Transverse colon (tissue), 4 donors: Measurements from ENCODE around the gene GPR78. TPM values are rescaled to one million over a fixed set of nuclear protein-coding genes. Genes with fewer than 3 reads are reported as not detected.

Experiments used
- DNase-seq: peaks from one replicate; pipeline ENCODE4 v3.0.0-alpha.2; 2019
- H3K27ac ChIP-seq, 4 donors: fragments of 200-600 bp; sonication (generic); 2 replicates each; pipeline ENCODE4 v1.5.1; 2016 to 2018; ENCODE audit warnings: inconsistent platforms in 4 of 4
- H3K27me3 ChIP-seq: fragments of 200-600 bp; sonication (generic); 2 replicates; pipeline ENCODE4 v1.5.1; 2017; ENCODE audit warnings: inconsistent platforms
- H3K36me3 ChIP-seq, 4 donors: fragments of 200-600 bp; sonication (generic); 2 replicates each; pipeline ENCODE4 v1.5.1; 2017 to 2019; ENCODE audit warnings: inconsistent platforms in 4 of 4
- H3K4me1 ChIP-seq, 4 donors: fragments of 200-600 bp; sonication (generic); 2 replicates each; pipeline ENCODE4 v1.5.1; 2017 to 2020; ENCODE audit warnings: inconsistent platforms in 4 of 4
- H3K4me3 ChIP-seq, 4 donors: fragments of 200-600 bp; sonication (generic); 1 replicate in 1 of 4; 2 replicates in 3 of 4; pipeline versions ENCODE4 v1.5.1 to v1.6.1; 2017 to 2019; ENCODE audit warnings: inconsistent platforms in 4 of 4
- H3K9me3 ChIP-seq, 2 donors: fragments of 200-600 bp; sonication (generic); 2 replicates each; pipeline ENCODE4 v1.5.1; 2017 to 2019; ENCODE audit warnings: inconsistent platforms in 2 of 2
- EP300 ChIP-seq: sonication (generic); formaldehyde crosslinking; IDR thresholded peaks from one replicate; pipeline ENCODE4 v1.6.1; 2017; ENCODE audit warnings: antibody characterized with exemption, low read depth
- POLR2A ChIP-seq: fragments of 450-650 bp; IDR thresholded peaks from one replicate; pipeline ENCODE4 v1.6.1; 2016; ENCODE audit warnings: antibody characterized with exemption, mild to moderate bottlenecking, moderate library complexity
- POLR2AphosphoS5 ChIP-seq, 3 donors: sonication (generic); formaldehyde crosslinking; IDR thresholded peaks; one replicate each; pipeline ENCODE4 v1.6.1; 2016; ENCODE audit warnings: antibody characterized with exemption in 3 of 3
- WGBS, 2 donors: methylation state at CpG; one replicate each; pipeline ENCODE4 v1.1.5; 2018; ENCODE audit warnings: low coverage in 1 of 2; 5-methylcytosine and 5-hydroxymethylcytosine counted together
- in situ Hi-C, 4 donors: fragments of 200-750 bp; cut with MboI; loops; one replicate each; pipeline versions ENCODE4 v1.15.0 to v1.15.1; 2017; ENCODE audit warnings: low sequenced_read_pairs in 3 of 4, low pct_ligation_motif_present in 1 of 4, low pct_unique_long_range_greater_than_20kb in 1 of 4
- intact Hi-C: fragments of 100-400 bp; cut with DNase I; formaldehyde crosslinking; loops from one replicate; pipeline ENCODE4 v1.15.1; 2023; ENCODE audit warnings: low total_unique reads
- total RNA-seq, 4 donors: library from RNA; depleted of rRNA; stranded (reverse); fragments of >200 nt; gene quantifications; one replicate each; pipeline ENCODE4 v1.1.0, GENCODE V29; 2016
- TF ChIP-seq, protein P1 (sequence below), 5 experiments: fragments of 200-600 bp in 3 of 5; fragments of 450-650 bp in 2 of 5; sonication (generic) in 3 of 5; IDR thresholded peaks; 1 replicate in 2 of 5; 2 replicates in 3 of 5; pipeline ENCODE4 v1.5.1; 2016 to 2017; ENCODE audit warnings: antibody characterized with exemption in 5 of 5, inconsistent platforms in 3 of 5, mild to moderate bottlenecking in 2 of 5, moderate library complexity in 1 of 5

Gene GPR78
- total RNA-seq, 4 donors from 2014 or later, result 0.14 TPM; not detected in 3

DNA sequence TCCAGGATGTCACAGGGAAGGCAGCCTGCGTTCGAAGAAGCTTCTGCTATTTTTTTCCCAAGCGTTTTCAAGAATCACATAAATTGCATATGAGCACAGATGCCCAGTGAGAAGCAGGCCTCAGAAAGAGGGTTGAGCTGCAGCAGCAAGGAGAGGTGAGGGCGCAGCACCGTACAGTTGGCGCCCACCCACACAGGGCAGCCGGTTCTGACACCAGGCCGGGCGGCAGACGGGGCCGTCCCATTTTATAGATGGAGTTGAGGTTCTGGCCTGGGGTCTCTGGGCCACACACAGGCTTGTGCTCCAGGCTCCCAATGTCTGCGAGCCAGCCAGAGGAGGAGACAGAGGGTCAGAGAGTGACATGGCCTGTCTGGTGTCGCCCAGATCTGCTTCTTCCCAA, 35.2 kb downstream of the GPR78 start:
- no peak for DNase-seq
- TF ChIP-seq POLR2AphosphoS5 (IDR thresholded peaks at IDR 0.05) (no peak), EP300 (no peak), POLR2A (no peak)
- TF ChIP-seq, protein P1, sequence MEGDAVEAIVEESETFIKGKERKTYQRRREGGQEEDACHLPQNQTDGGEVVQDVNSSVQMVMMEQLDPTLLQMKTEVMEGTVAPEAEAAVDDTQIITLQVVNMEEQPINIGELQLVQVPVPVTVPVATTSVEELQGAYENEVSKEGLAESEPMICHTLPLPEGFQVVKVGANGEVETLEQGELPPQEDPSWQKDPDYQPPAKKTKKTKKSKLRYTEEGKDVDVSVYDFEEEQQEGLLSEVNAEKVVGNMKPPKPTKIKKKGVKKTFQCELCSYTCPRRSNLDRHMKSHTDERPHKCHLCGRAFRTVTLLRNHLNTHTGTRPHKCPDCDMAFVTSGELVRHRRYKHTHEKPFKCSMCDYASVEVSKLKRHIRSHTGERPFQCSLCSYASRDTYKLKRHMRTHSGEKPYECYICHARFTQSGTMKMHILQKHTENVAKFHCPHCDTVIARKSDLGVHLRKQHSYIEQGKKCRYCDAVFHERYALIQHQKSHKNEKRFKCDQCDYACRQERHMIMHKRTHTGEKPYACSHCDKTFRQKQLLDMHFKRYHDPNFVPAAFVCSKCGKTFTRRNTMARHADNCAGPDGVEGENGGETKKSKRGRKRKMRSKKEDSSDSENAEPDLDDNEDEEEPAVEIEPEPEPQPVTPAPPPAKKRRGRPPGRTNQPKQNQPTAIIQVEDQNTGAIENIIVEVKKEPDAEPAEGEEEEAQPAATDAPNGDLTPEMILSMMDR (IDR thresholded peaks at IDR 0.05), result no peak
- H3K27me3 ChIP-seq, result no peaks in the 10 kb centered on the region
- H3K36me3 ChIP-seq, result no peaks in the 10 kb centered on the region
- 93% methylated on average over 13 of the region's 13 CpGs; no CpG with 5 or more reads in 1 of the 2 donors for WGBS, 2 donors
- no peaks in the 10 kb centered on the region for H3K4me1 ChIP-seq
- H3K4me3 ChIP-seq, result no peak overlapping the region
- in situ Hi-C loops (no loop called here), intact Hi-C loops (no loop called here)
- no peaks in the 10 kb centered on the region for H3K9me3 ChIP-seq
- no peak overlapping the region for H3K27ac ChIP-seq

DNA sequence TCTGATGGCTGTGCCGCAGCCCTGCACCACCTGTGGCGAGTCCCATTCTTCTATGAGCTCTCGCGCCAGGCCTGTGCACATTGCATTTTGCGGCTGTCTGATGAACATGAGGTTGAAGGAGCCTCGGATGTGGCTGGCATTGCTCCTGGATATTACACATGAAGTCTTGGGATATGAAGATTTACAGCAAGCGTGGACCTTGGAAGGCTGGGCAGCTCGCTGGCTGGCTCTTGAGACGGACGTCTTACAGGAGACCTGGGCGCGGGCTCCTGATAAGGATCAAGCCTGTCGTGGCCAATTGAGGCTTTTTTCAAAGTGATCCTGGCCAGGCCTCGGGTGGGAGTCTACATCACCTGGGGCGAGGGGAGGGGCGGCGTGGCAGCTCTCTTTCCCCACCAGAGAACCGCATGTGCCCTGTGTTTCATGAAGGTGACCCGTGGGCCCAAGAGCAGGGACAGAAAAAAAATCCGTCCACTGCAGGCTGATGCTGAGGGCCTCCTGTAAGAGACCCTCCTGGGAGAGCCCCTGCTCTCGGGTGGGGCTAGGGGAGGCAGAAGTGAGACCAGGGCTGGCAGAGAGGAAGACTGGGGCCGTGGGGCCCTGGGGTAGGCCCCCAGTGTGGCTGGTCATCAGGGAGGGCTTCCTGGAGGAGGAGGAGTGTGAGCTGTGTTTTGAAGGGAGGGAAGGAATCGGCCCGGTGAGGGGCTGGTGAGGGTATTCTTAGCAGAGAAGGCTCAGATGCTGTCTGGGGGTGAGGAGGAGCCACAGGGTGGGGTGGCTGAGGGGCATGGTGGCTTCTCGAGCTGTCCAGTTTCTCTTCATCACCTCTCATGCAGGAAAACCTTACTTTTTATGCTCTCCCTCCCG, 36.0 kb downstream of the GPR78 start:
- no peak for DNase-seq
- TF ChIP-seq, protein P1 (IDR thresholded peaks at IDR 0.05), result no peak
- TF ChIP-seq EP300 (no peak), POLR2AphosphoS5 (IDR thresholded peaks at IDR 0.05) (no peak), POLR2A (no peak)
- Histone ChIP-seq H3K4me3 (no peak overlapping the region), H3K4me1 (no peaks in the 10 kb centered on the region), H3K27me3 (no peaks in the 10 kb centered on the region), H3K27ac (no peak overlapping the region), H3K9me3 (no peaks in the 10 kb centered on the region), H3K36me3 (no peaks in the 10 kb centered on the region)
- WGBS, 2 donors, result 78 to 94% methylated on average over 10 to 26 of the region's 26 CpGs
- in situ Hi-C loops, result no loop called here
- intact Hi-C loops, result no loop called here

DNA sequence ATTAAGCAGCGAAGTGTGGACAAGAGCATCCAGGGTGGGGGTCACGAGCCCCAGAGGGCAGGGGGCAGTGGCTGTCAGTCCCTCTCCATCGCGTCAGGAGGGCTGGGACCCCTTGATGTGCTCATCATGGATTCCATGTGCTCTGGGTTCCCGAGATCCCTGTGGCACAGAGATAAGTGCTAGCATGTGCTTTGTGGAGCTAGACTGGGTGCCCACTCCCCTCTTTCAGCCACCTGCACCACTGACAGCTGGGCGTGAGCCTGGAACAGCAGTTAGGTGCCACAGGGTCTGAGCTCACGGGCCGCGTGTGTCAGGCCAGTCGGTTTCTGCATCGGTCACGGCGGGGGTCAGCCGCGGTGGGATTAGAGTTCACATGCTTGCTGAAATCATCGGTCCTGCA, 36.6 kb downstream of the GPR78 start:
- H3K27ac ChIP-seq, result no peak overlapping the region
- WGBS, 2 donors, result 83% methylated on average over 16 of the region's 16 CpGs; no CpG with 5 or more reads in 1 of the 2 donors
- no peaks in the 10 kb centered on the region for H3K27me3 ChIP-seq
- intact Hi-C loops, result no loop called here
- no peaks in the 10 kb centered on the region for H3K36me3 ChIP-seq
- H3K4me1 ChIP-seq, result no peaks in the 10 kb centered on the region
- DNase-seq, result no peak
- in situ Hi-C loops, result no loop called here
- no peaks in the 10 kb centered on the region for H3K9me3 ChIP-seq
- no peak for TF ChIP-seq POLR2AphosphoS5 (IDR thresholded peaks at IDR 0.05)
- TF ChIP-seq, protein P1 (IDR thresholded peaks at IDR 0.05), result no peak
- TF ChIP-seq POLR2A, result no peak
- TF ChIP-seq EP300, result no peak
- H3K4me3 ChIP-seq, result no peak overlapping the region

DNA sequence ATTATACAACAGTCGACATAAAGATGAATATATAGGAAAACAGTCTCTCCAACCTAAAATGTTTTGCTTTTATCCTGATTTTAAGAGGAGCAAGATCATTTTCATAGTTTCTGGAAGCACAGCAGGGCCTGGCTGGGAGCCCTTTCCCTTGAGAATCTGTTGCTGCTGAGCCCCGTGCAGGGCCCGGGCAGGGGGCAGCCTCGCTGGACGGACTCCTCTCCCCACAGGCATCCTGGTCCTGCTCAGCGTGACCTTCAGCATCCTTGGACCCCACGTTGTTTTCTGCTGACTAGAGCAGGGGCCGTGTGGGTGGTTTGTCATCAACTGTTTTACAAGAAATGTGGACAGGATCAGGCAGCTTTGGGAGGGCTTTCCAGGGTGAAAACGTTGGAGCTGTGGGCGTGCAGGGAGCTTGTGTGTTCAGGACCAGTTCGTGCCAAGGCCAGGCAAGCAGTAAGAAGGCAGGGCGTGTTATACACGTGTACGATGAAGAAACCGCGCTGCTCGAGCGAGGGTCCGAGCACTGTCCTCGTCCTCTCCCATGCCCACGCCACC, 37.4 kb downstream of the GPR78 start:
- 72% methylated on average over 21 of the region's 21 CpGs; no CpG with 5 or more reads in 1 of the 2 donors for WGBS, 2 donors
- Histone ChIP-seq H3K4me1 (no peaks in the 10 kb centered on the region), H3K27me3 (no peaks in the 10 kb centered on the region), H3K36me3 (no peaks in the 10 kb centered on the region), H3K27ac (no peak overlapping the region), H3K4me3 (no peak overlapping the region), H3K9me3 (no peaks in the 10 kb centered on the region)
- intact Hi-C loops, result no loop called here
- no peak for DNase-seq
- TF ChIP-seq, protein P1 (IDR thresholded peaks at IDR 0.05), result no peak
- TF ChIP-seq POLR2A (no peak), EP300 (no peak), POLR2AphosphoS5 (IDR thresholded peaks at IDR 0.05) (no peak)
- in situ Hi-C loops, result no loop called here
